Breast epithelium (tissue), 3 donors: ENCODE data around the gene DHX58.

Experiments
- POLR2AphosphoS5 ChIP-seq, 3 donors: sonication (generic); formaldehyde crosslinking; IDR thresholded peaks; one replicate each; pipeline ENCODE4 v1.6.1; 2017; ENCODE audit warnings: antibody characterized with exemption in 3 of 3
- TF ChIP-seq, protein P1 (sequence below), 3 donors: fragments of 450-650 bp; IDR thresholded peaks; one replicate each; pipeline ENCODE4 v1.5.1; 2016 to 2017; ENCODE audit warnings: antibody characterized with exemption in 3 of 3, mild to moderate bottlenecking in 3 of 3, moderate library complexity in 3 of 3

GRCh38 chr17:42107597-42108576, 4.6 kb downstream of the DHX58 start:
- TF ChIP-seq, protein P1, sequence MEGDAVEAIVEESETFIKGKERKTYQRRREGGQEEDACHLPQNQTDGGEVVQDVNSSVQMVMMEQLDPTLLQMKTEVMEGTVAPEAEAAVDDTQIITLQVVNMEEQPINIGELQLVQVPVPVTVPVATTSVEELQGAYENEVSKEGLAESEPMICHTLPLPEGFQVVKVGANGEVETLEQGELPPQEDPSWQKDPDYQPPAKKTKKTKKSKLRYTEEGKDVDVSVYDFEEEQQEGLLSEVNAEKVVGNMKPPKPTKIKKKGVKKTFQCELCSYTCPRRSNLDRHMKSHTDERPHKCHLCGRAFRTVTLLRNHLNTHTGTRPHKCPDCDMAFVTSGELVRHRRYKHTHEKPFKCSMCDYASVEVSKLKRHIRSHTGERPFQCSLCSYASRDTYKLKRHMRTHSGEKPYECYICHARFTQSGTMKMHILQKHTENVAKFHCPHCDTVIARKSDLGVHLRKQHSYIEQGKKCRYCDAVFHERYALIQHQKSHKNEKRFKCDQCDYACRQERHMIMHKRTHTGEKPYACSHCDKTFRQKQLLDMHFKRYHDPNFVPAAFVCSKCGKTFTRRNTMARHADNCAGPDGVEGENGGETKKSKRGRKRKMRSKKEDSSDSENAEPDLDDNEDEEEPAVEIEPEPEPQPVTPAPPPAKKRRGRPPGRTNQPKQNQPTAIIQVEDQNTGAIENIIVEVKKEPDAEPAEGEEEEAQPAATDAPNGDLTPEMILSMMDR (IDR thresholded peaks at IDR 0.05) = no peak
- TF ChIP-seq POLR2AphosphoS5 (IDR thresholded peaks at IDR 0.05) = no peak
